Measurements from ENCODE around the gene ELMO1. TPM values are rescaled to one million over a fixed set of nuclear protein-coding genes. Genes with fewer than 3 reads are reported as not detected.

ELMO1 gene
- total and polyA plus RNA-seq, 9 donors: 8.9 to 48.9 (median 28.0) TPM

DNA sequence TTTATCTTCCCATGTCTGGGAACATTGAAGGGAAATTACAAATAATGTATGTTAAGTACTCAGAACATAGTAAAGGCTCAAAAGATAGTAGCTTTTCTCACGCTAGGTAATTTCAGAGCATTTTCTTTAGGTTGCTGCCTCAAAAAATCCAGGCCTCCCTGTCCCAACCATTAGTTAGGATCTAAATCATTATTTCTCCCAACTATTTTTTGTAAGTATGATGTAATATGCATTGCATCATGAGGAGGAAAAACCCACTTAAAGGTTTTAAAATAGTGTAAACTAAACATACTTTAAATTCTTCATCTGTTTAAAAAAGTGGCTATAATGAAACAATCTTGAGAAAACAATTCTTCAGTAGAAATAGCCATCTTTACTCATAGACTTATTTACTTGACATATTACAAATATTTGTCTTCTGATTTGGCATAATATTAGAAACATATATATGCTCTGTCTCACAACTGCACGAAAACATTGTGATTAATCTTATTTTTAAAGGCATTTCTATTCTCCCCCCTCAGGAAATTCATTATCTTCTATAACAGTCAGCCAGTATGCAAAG, 329.3 kb downstream of the ELMO1 start:
- 67 to 71% (median 67%) methylated on average over 2 of the region's 2 CpGs for WGBS, 3 donors
- Histone ChIP-seq H3K27ac (no peak overlapping the region), H3K36me3 (no peaks in the 10 kb centered on the region), H3K4me1 (ENCODE audit: insufficient read depth) (no peaks in the 10 kb centered on the region), H3K27me3 (no peaks in the 10 kb centered on the region), H3K4me3 (no peak overlapping the region), H3K9me3 (no peaks in the 10 kb centered on the region)
- intact Hi-C loops (cut with DNase I): no loop called here
- no peak for TF ChIP-seq POLR2A (IDR thresholded peaks at IDR 0.05)
- no peak for TF ChIP-seq EP300 (IDR thresholded peaks at IDR 0.05)
- TF ChIP-seq, protein P1, sequence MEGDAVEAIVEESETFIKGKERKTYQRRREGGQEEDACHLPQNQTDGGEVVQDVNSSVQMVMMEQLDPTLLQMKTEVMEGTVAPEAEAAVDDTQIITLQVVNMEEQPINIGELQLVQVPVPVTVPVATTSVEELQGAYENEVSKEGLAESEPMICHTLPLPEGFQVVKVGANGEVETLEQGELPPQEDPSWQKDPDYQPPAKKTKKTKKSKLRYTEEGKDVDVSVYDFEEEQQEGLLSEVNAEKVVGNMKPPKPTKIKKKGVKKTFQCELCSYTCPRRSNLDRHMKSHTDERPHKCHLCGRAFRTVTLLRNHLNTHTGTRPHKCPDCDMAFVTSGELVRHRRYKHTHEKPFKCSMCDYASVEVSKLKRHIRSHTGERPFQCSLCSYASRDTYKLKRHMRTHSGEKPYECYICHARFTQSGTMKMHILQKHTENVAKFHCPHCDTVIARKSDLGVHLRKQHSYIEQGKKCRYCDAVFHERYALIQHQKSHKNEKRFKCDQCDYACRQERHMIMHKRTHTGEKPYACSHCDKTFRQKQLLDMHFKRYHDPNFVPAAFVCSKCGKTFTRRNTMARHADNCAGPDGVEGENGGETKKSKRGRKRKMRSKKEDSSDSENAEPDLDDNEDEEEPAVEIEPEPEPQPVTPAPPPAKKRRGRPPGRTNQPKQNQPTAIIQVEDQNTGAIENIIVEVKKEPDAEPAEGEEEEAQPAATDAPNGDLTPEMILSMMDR (IDR thresholded peaks at IDR 0.05): no peak
- no peak for DNase-seq

DNA sequence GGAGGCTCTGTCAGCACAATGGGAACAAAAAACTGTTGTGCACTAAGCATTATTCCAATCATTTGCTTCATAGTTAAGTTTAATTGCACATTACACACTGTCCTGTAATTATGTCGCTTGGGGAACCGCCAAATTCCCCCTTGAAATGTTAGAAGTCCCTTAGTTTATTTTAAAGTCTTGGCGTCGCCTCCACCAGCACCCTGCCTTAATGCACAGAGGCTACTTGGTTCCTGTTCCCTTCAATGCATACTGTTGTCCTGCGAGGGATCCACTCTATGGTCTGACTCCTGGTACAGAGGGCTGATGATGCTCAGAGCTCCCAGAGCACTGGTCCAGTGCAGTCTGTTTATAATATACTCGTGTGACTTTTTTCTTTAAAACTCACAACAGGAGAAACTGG, 330.7 kb downstream of the ELMO1 start:
- no peak for DNase-seq
- 79 to 85% (median 80%) methylated on average over 6 of the region's 6 CpGs for WGBS, 3 donors
- no peak overlapping the region for H3K4me3 ChIP-seq
- H3K9me3 ChIP-seq: no peaks in the 10 kb centered on the region
- TF ChIP-seq EP300 (IDR thresholded peaks at IDR 0.05) (no peak), POLR2A (IDR thresholded peaks at IDR 0.05) (no peak)
- TF ChIP-seq, protein P1 (IDR thresholded peaks at IDR 0.05): no peak
- H3K27me3 ChIP-seq: no peaks in the 10 kb centered on the region
- H3K27ac ChIP-seq: no peak overlapping the region
- intact Hi-C loops (cut with DNase I): no loop called here
- H3K36me3 ChIP-seq: no peaks in the 10 kb centered on the region
- H3K4me1 ChIP-seq (ENCODE audit: insufficient read depth): no peaks in the 10 kb centered on the region

DNA sequence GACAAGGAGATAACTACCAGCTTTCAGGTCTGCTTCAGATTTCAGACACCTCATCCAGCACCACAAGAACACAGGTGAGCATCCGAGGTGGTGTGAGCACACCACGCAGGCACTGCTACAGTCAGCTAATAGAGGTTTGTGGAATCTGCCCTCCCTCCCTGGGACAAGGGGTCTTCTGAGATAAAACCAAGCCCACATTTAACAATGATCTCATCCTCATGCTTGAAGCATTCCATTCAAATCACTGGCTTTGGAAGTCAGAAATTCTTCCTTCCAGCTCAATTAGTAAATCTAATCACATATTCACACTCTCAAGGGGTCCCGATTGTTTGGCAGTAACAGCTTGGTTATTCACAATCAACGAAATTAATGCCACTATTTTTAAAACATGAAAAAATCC, 331.4 kb downstream of the ELMO1 start:
- H3K4me3 ChIP-seq: no peak overlapping the region
- H3K4me1 ChIP-seq (ENCODE audit: insufficient read depth): no peaks in the 10 kb centered on the region
- no peak overlapping the region for H3K27ac ChIP-seq
- no peaks in the 10 kb centered on the region for H3K9me3 ChIP-seq
- DNase-seq: no peak
- no peaks in the 10 kb centered on the region for H3K36me3 ChIP-seq
- H3K27me3 ChIP-seq: no peaks in the 10 kb centered on the region
- intact Hi-C loops (cut with DNase I): no loop called here
- WGBS, 3 donors: 32 to 52% (median 32%) methylated on average over 4 of the region's 4 CpGs
- TF ChIP-seq, protein P1 (IDR thresholded peaks at IDR 0.05): no peak
- TF ChIP-seq POLR2A (IDR thresholded peaks at IDR 0.05) (no peak), EP300 (IDR thresholded peaks at IDR 0.05) (no peak)

DNA sequence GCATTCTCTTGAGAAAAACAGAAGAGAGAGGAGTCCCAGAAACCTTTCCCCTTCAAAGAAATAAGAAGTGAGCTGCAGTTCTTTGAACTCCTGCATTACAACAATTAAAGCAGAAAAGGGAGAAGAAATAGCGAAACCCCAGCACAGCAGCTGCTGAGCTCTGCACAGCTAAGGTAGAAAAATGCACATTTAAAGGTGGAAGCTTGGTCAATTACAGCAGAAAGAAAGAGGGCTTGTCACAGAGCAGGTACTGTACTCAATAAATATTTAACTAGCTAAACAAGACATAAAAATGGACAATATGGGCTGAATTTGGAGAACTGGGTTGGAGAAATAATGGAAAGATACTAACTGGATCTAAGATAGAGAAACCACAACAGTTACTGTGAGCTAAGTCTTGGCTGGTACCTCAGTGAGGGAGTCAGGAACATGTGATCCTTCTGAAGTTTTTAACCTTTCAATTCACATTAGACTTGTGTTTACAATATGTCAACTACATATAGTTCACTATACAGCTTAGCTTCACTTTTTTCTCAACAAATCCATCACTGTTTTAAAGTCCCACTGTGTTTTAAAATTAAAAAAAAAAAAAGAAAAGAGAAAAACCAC, 332.5 kb downstream of the ELMO1 start:
- no peak overlapping the region for H3K4me3 ChIP-seq
- H3K36me3 ChIP-seq: no peaks in the 10 kb centered on the region
- no peaks in the 10 kb centered on the region for H3K4me1 ChIP-seq (ENCODE audit: insufficient read depth)
- no peak overlapping the region for H3K27ac ChIP-seq
- TF ChIP-seq EP300 (IDR thresholded peaks at IDR 0.05) (no peak), POLR2A (IDR thresholded peaks at IDR 0.05) (no peak)
- TF ChIP-seq, protein P1 (IDR thresholded peaks at IDR 0.05): no peak
- 94 to 98% (median 98%) methylated on average over 1 of the region's 1 CpG for WGBS, 3 donors
- intact Hi-C loops (cut with DNase I): no loop called here
- H3K9me3 ChIP-seq: no peaks in the 10 kb centered on the region
- no peak for DNase-seq
- H3K27me3 ChIP-seq: no peaks in the 10 kb centered on the region

Measured in ovary (tissue), 9 donors.